LNCAP (cell line): ENCODE results near the gene CDK1.

Source experiments
- TF ChIP-seq, protein P1 (sequence below): fragments of 450-650 bp; IDR thresholded peaks from 2 replicates; pipeline ENCODE4 v1.5.1; 2017; ENCODE audit warnings: mild to moderate bottlenecking

The CDK1 gene

DNA sequence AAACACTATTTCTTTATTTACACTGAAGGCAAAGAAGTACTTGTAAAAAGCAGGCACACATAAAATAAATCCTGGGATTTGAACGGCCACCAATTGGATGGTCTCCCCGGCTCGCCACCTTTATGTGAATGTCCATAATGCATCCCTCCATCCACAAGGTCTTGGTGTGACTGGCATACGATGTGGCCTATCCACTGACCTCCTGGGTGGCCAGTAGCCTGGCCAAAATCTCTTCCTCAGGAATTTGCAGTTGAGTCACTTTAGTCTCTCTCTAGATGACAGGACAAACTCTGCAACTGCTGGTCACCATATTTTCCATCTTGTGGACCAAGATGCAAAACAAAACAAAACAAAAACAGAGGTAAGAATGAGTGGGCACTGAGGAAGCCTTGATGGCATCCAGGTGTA lies 39.1 kb downstream of the CDK1 start:
- TF ChIP-seq, protein P1, sequence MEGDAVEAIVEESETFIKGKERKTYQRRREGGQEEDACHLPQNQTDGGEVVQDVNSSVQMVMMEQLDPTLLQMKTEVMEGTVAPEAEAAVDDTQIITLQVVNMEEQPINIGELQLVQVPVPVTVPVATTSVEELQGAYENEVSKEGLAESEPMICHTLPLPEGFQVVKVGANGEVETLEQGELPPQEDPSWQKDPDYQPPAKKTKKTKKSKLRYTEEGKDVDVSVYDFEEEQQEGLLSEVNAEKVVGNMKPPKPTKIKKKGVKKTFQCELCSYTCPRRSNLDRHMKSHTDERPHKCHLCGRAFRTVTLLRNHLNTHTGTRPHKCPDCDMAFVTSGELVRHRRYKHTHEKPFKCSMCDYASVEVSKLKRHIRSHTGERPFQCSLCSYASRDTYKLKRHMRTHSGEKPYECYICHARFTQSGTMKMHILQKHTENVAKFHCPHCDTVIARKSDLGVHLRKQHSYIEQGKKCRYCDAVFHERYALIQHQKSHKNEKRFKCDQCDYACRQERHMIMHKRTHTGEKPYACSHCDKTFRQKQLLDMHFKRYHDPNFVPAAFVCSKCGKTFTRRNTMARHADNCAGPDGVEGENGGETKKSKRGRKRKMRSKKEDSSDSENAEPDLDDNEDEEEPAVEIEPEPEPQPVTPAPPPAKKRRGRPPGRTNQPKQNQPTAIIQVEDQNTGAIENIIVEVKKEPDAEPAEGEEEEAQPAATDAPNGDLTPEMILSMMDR: no peak

DNA sequence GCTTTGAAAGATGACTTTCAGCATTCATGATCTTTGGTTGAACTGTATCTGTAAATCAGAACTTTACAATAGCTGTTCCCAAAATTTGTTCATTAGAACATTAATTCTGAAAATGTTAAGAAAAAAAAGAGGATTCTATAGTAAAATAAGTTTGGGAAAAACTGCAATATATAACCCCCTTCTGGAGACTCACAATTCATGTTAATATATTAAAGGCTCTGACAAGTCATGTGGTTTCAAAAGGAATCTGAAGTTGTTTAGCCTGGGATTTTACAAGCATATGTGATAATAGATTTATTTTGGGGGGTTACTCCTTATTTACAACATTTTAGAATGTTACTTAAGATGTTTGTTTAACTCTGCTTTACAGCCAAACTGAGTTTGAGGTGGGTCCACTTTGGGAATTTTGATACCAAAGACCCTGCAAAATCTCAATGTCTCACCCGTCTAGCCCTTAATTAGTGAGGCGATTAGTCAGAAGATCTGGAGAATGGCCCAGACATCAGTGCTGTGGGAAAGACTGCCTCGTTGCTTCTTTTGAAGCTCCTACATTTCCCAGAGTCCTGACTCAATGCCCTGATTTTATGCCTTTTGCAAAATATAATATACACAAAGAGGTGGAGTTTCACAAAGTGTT lies 40.0 kb downstream of the CDK1 start:
- TF ChIP-seq, protein P1: no peak

DNA sequence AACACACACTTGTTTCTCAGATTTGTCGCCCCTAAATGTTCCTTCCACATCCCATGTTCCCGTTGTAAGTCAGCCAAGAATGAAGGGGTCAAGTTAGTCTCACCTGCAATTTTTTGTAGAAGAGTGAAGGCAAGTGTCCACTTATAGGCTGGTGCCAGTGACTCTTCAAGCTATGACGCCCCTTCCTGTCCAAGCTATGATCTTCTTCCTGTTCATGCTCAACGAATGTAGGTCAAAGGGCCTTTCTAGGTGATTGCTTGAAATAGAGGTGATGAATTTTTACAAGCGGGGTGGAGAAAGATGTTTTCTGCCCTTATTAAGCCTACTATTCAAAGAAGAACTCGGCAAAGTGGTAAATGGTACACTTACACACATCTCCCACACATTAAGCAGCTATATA lies 41.0 kb downstream of the CDK1 start:
- TF ChIP-seq, protein P1: no peak

DNA sequence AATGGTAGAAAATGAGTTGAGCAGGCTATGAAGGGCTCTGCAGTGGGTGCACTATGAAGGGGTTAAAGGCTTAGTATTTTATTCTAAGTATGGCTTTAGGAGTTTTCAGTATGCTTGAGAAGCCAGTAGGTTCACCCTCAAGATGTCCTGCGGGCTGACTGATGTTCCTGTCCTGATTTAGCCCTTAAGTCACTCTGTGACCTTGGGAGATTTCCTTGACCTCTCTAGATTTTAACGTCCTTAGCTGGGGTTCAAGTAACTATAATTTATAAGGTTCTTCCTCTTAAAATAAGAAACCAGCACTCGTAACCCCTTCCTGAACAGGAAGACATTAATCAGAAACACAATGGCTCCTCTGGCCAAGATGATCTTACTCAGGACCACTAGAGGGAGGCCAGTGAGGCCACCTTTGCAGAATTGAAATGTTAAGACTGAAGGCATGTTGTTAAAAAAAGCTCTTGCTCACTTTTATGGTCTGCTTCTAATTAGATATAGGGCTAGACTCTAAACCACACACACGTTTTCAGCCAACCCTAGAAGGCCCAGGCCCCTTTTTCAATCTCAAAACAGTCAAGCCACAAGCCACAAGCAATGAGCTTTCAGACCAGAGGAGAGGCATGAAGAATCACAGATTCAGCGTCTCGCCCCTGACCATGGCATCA lies 41.9 kb downstream of the CDK1 start:
- TF ChIP-seq, protein P1: no peak

DNA sequence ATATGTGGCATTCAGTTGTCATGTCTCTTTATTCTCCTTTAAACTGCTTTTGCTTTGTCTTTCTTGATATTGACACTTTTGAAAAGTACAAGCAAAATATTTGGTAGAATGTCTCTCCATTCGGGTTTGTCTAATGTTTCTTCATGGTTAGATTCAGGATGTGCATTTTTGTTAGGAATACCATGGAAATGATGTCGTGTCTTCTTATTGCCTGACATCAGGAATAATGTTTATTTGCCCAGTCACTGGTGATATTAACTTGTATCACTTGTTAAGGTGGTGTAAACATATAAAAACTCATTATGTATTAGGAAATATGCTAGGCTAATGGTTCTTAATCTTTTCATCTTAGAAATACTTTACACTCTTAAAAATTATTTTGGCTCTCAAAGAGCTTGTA lies 43.4 kb downstream of the CDK1 start:
- TF ChIP-seq, protein P1: no peak

DNA sequence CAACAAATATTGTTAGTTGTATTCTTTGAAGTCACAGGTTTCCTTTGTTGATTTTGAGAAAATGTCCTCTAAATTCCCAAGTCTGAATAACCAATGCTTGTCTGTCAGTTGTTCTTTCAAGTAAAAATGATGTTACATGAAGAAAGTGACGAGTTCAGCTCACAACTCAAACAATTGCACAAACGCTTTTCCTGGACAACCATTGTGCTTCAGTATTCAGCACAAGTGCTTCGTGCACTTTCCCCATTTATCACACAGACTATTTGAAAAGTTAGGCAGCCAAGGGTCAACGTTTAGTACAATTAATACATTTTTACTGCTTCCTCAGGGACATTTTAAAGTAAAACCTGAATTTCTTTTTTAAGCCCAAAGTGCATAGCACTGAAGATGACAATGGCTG lies 44.5 kb downstream of the CDK1 start:
- TF ChIP-seq, protein P1: no peak

DNA sequence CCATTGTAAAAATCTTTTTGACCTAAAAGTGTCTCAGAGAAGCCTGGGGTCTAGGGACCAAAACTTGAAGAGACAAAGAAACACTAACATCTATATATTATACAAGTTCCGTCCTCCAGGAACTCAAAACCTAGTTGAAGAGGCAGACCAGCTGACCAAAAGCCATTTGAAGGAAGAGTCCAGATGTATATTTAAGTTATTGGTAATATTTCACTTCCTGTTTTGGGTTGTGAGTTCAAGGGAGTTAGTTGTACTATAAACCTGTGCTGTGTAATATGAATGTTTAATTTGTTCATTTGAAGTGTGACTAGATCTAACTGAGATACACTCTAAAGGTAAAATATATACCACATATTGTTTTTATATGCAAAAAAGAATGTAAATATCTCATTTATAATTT lies 45.0 kb downstream of the CDK1 start:
- TF ChIP-seq, protein P1: no peak
